Neural progenitor cell (in vitro differentiated cells): ENCODE data around the gene ARID2. TPM values are rescaled to one million over a fixed set of nuclear protein-coding genes. Genes with fewer than 3 reads are reported as not detected.
A peak's percentile ranks its signal among the peaks of the same experiment; 100 is the strongest.

ENCODE experiments used
- DNase-seq: peaks from one replicate; pipeline ENCODE4 v3.0.0-alpha.2; 2016; ENCODE audit warnings: low spot score
- H2AFZ ChIP-seq: fragments of 200-600 bp; sonication (generic); replicated peaks from 2 replicates; pipeline ENCODE4 v1.6.1; 2016; ENCODE audit warnings: antibody characterized with exemption
- H3F3A ChIP-seq: fragments of 200-600 bp; sonication (generic); 2 replicates; pipeline ENCODE4 v1.6.1; 2016; ENCODE audit warnings: antibody characterized with exemption, low read depth
- H3K27ac ChIP-seq: fragments of 200-600 bp; sonication (generic); 2 replicates; pipeline ENCODE4 v1.5.1; 2016; ENCODE audit warnings: mild to moderate bottlenecking
- H3K27me3 ChIP-seq: fragments of 200-600 bp; sonication (generic); 2 replicates; pipeline ENCODE4 v1.6.1; 2016; ENCODE audit warnings: mild to moderate bottlenecking, moderate library complexity
- H3K36me3 ChIP-seq: fragments of 200-600 bp; sonication (generic); 2 replicates; pipeline ENCODE4 v1.5.1; 2016
- H3K4me1 ChIP-seq: fragments of 200-600 bp; sonication (generic); 2 replicates; pipeline ENCODE4 v1.6.1; 2016; ENCODE audit warnings: mixed run types
- H3K4me2 ChIP-seq: fragments of 200-600 bp; sonication (generic); 2 replicates; pipeline ENCODE4 v1.6.1; 2016
- H3K4me3 ChIP-seq: fragments of 200-600 bp; sonication (generic); 2 replicates; pipeline ENCODE4 v1.5.1; 2016
- H3K79me2 ChIP-seq: fragments of 200-600 bp; sonication (generic); 2 replicates; pipeline ENCODE4 v1.6.1; 2016; ENCODE audit warnings: low read depth
- H3K9ac ChIP-seq: fragments of 200-600 bp; sonication (generic); 2 replicates; pipeline ENCODE4 v1.6.1; 2016
- H3K9me3 ChIP-seq: fragments of 200-600 bp; sonication (generic); 2 replicates; pipeline ENCODE4 v1.5.1; 2016; ENCODE audit warnings: low read depth
- H4K20me1 ChIP-seq: fragments of 200-600 bp; sonication (generic); 2 replicates; pipeline ENCODE4 v1.6.1; 2016; ENCODE audit warnings: low read depth
- H3K27ac Mint-ChIP-seq: 3 replicates; pipeline ENCODE4 v1.8.0; 2021; ENCODE audit warnings: mixed read lengths
- H3K27me3 Mint-ChIP-seq: 2 replicates; pipeline ENCODE4 v1.8.0; 2022; ENCODE audit warnings: low read depth, mild to moderate bottlenecking, inconsistent platforms, moderate library complexity, mixed read lengths; ENCODE audit not compliant: insufficient read depth
- H3K36me3 Mint-ChIP-seq: 3 replicates; pipeline ENCODE4 v1.8.0; 2021; ENCODE audit warnings: mixed read lengths
- H3K4me1 Mint-ChIP-seq: 3 replicates; pipeline ENCODE4 v1.8.0; 2021; ENCODE audit warnings: mixed read lengths
- H3K4me3 Mint-ChIP-seq: 3 replicates; pipeline ENCODE4 v1.8.0; 2021; ENCODE audit warnings: mild to moderate bottlenecking, moderate library complexity, mixed read lengths
- H3K9me3 Mint-ChIP-seq: 3 replicates; pipeline ENCODE4 v1.8.0; 2020; ENCODE audit warnings: mixed read lengths
- EZH2 ChIP-seq: fragments of 200-600 bp; sonication (generic); IDR thresholded peaks from 2 replicates; pipeline ENCODE4 v1.6.1; 2017; ENCODE audit warnings: antibody characterized with exemption, mild to moderate bottlenecking, moderate library complexity
- EZH2phosphoT487 ChIP-seq: fragments of 200-600 bp; sonication (generic); IDR thresholded peaks from 2 replicates; pipeline ENCODE4 v1.6.1; 2017; ENCODE audit warnings: antibody characterized with exemption
- total RNA-seq: library from RNA; depleted of rRNA; stranded (reverse); fragments of >200 nt; gene quantifications from 2 replicates; pipeline ENCODE4 v1.2.3, GENCODE V29; 2015; ENCODE audit warnings: low replicate concordance
- TF ChIP-seq, protein P1 (sequence below): fragments of 200-600 bp; sonication (generic); IDR thresholded peaks from 2 replicates; pipeline ENCODE4 v1.5.1; 2017; ENCODE audit warnings: antibody characterized with exemption, mild to moderate bottlenecking

ARID2 gene
- total RNA-seq, 1 donor from 2014 or later = 86.4 TPM

DNA sequence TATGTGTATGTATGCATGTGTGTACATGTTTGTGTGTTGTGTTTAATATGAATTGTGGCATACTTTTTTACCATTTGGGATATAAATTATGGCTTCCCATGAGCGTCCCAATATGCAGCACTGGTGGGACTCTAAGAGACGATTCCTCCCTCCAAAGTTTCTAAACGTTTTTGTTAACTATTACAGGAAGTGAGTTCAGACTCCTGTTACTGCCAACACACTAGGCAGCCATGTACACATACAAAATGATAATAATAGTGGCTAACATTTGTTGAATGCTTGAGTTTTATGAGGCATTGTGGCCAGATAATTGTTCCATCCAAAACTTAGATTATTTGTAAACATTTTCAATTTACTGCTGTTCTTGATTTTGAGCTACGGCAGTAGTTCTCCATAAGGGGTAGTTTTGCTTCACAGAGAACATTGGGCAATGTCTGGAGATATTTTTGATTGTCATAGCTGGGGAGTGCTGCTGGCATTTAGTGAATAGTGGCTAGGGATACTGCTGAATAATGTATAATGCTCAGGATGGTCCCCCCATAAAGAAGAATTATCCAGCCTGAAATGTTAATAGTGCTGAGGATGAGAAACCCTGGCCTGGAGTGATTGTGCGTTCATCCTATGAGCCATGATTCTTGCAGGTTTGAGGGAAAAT is 45.1 kb downstream of the ARID2 start:
- no peak overlapping the region for H2AFZ ChIP-seq
- H3K4me3 ChIP-seq = no peak overlapping the region
- H3K27ac ChIP-seq = peak overlapping the region; percentile 8
- peaks cover 2% of the 10 kb centered on the region for H3F3A ChIP-seq
- peaks cover 100% of the 10 kb centered on the region for H3K79me2 ChIP-seq
- Mint-ChIP-seq H3K27ac (no peak overlapping the region), H3K27me3 (no peaks in the 10 kb centered on the region), H3K36me3 (peaks cover 3% of the 10 kb centered on the region), H3K4me3 (no peak overlapping the region), H3K4me1 (peaks cover 12% of the 10 kb centered on the region), H3K9me3 (peaks cover under 1% of the 10 kb centered on the region)
- no peak overlapping the region for H3K4me2 ChIP-seq
- DNase-seq = no peak
- H3K36me3 ChIP-seq = no peaks in the 10 kb centered on the region
- no peak for TF ChIP-seq EZH2phosphoT487
- TF ChIP-seq, protein P1, sequence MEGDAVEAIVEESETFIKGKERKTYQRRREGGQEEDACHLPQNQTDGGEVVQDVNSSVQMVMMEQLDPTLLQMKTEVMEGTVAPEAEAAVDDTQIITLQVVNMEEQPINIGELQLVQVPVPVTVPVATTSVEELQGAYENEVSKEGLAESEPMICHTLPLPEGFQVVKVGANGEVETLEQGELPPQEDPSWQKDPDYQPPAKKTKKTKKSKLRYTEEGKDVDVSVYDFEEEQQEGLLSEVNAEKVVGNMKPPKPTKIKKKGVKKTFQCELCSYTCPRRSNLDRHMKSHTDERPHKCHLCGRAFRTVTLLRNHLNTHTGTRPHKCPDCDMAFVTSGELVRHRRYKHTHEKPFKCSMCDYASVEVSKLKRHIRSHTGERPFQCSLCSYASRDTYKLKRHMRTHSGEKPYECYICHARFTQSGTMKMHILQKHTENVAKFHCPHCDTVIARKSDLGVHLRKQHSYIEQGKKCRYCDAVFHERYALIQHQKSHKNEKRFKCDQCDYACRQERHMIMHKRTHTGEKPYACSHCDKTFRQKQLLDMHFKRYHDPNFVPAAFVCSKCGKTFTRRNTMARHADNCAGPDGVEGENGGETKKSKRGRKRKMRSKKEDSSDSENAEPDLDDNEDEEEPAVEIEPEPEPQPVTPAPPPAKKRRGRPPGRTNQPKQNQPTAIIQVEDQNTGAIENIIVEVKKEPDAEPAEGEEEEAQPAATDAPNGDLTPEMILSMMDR = no peak
- no peak for TF ChIP-seq EZH2
- H3K4me1 ChIP-seq = no peaks in the 10 kb centered on the region
- H3K27me3 ChIP-seq = no peaks in the 10 kb centered on the region
- H4K20me1 ChIP-seq = peaks cover 71% of the 10 kb centered on the region
- H3K9me3 ChIP-seq = no peaks in the 10 kb centered on the region
- H3K9ac ChIP-seq = no peak overlapping the region

GRCh38 chr12:45775465-45775864 is 46.0 kb downstream of the ARID2 start:
- Mint-ChIP-seq H3K9me3 (no peaks in the 10 kb centered on the region), H3K27ac (no peak overlapping the region), H3K36me3 (peaks cover 4% of the 10 kb centered on the region), H3K27me3 (no peaks in the 10 kb centered on the region), H3K4me3 (no peak overlapping the region), H3K4me1 (peaks cover 12% of the 10 kb centered on the region)
- Histone ChIP-seq H3K27me3 (no peaks in the 10 kb centered on the region), H3K4me2 (no peak overlapping the region), H3K79me2 (peaks cover 100% of the 10 kb centered on the region), H3K9ac (no peak overlapping the region), H3K9me3 (no peaks in the 10 kb centered on the region), H3K27ac (no peak overlapping the region), H3F3A (peaks cover 10% of the 10 kb centered on the region), H2AFZ (no peak overlapping the region), H3K4me1 (no peaks in the 10 kb centered on the region), H4K20me1 (peaks cover 78% of the 10 kb centered on the region), H3K4me3 (no peak overlapping the region), H3K36me3 (no peaks in the 10 kb centered on the region)
- no peak for DNase-seq
- TF ChIP-seq EZH2 (no peak), EZH2phosphoT487 (no peak)

- Mint-ChIP-seq H3K9me3 (no peaks in the 10 kb centered on the region), H3K36me3 (peaks cover 4% of the 10 kb centered on the region), H3K27ac (no peak overlapping the region), H3K4me1 (peaks cover 12% of the 10 kb centered on the region), H3K27me3 (no peaks in the 10 kb centered on the region), H3K4me3 (no peak overlapping the region)
- peaks cover 15% of the 10 kb centered on the region for H3F3A ChIP-seq
- no peaks in the 10 kb centered on the region for H3K4me1 ChIP-seq
- peaks cover 100% of the 10 kb centered on the region for H3K79me2 ChIP-seq
- H3K27me3 ChIP-seq = no peaks in the 10 kb centered on the region
- no peaks in the 10 kb centered on the region for H3K9me3 ChIP-seq
- H4K20me1 ChIP-seq = peaks cover 78% of the 10 kb centered on the region
- H3K36me3 ChIP-seq = no peaks in the 10 kb centered on the region
- no peak overlapping the region for H2AFZ ChIP-seq
- TF ChIP-seq EZH2 = no peak
- TF ChIP-seq EZH2phosphoT487 = no peak
- TF ChIP-seq, protein P1 = no peak
- DNase-seq = no peak
- H3K4me3 ChIP-seq = no peak overlapping the region
- no peak overlapping the region for H3K9ac ChIP-seq
- no peak overlapping the region for H3K27ac ChIP-seq
- H3K4me2 ChIP-seq = no peak overlapping the region
Measured at GRCh38 chr12:45775964-45776363, 46.5 kb downstream of the ARID2 start.

DNA sequence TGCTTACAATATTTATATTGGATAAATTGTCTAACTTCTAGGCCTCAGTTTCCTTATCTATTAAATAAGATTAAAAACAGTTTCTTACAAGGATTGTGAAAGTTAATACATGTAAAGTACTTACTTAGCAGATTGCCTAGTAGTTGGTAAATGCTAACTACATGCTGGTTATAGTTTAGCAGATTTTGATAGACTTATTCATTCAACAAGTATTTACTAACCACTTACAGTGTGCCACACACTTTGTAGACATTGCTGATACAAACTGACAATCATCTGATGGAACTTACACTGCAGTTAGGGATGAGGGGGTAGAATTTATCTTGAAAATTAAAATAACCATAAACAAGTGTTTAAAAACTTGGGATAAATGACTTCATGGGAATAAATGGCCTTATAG is 50.4 kb downstream of the ARID2 start:
- Mint-ChIP-seq H3K27ac (no peak overlapping the region), H3K9me3 (no peaks in the 10 kb centered on the region), H3K4me1 (peaks cover 8% of the 10 kb centered on the region), H3K4me3 (no peak overlapping the region), H3K27me3 (no peaks in the 10 kb centered on the region), H3K36me3 (peaks cover 4% of the 10 kb centered on the region)
- H3F3A ChIP-seq = peaks cover 17% of the 10 kb centered on the region
- no peak overlapping the region for H2AFZ ChIP-seq
- H3K4me1 ChIP-seq = no peaks in the 10 kb centered on the region
- no peaks in the 10 kb centered on the region for H3K27me3 ChIP-seq
- no peaks in the 10 kb centered on the region for H3K36me3 ChIP-seq
- H3K9me3 ChIP-seq = no peaks in the 10 kb centered on the region
- H3K9ac ChIP-seq = no peak overlapping the region
- peaks cover 88% of the 10 kb centered on the region for H4K20me1 ChIP-seq
- DNase-seq = no peak
- no peak overlapping the region for H3K27ac ChIP-seq
- no peak overlapping the region for H3K4me2 ChIP-seq
- TF ChIP-seq EZH2phosphoT487 (no peak), EZH2 (no peak)
- TF ChIP-seq, protein P1 = no peak
- H3K79me2 ChIP-seq = peaks cover 100% of the 10 kb centered on the region
- H3K4me3 ChIP-seq = no peak overlapping the region
